Fibroblast of lung (primary cell): Measurements from ENCODE around the gene WWOX. TPM values are rescaled to one million over a fixed set of nuclear protein-coding genes. Genes with fewer than 3 reads are reported as not detected.
A peak's percentile ranks its signal among the peaks of the same experiment; 100 is the strongest.

Experiments used
- DNase-seq, 2 donors: peaks; one replicate each; pipeline versions ENCODE4 v3.0.0 to v3.0.0-alpha.2; 2010; ENCODE audit warnings: low read depth in 2 of 2
- H2AFZ ChIP-seq: 2 replicates; pipeline ENCODE4 v1.5.1; 2012; ENCODE audit warnings: low read length, control low read depth, inconsistent platforms
- H3K27ac ChIP-seq: 2 replicates; pipeline ENCODE4 v1.5.1; 2011; ENCODE audit warnings: low read length, control low read depth; ENCODE audit not compliant: insufficient read depth
- H3K27me3 ChIP-seq: 2 replicates; pipeline ENCODE4 v1.5.1; 2011; ENCODE audit warnings: mild to moderate bottlenecking, low read length; ENCODE audit not compliant: control insufficient read depth, insufficient read depth
- H3K36me3 ChIP-seq: 2 replicates; pipeline ENCODE4 v1.5.1; 2011; ENCODE audit warnings: low read length; ENCODE audit not compliant: control insufficient read depth, insufficient read depth
- H3K4me1 ChIP-seq: 2 replicates; pipeline ENCODE4 v1.5.1; 2011; ENCODE audit warnings: low read length; ENCODE audit not compliant: control insufficient read depth, insufficient read depth; ENCODE audit errors: extremely low read depth
- H3K4me2 ChIP-seq: 2 replicates; pipeline ENCODE4 v1.5.1; 2011; ENCODE audit warnings: low read length, control low read depth; ENCODE audit not compliant: insufficient read depth; ENCODE audit errors: extremely low read depth
- H3K4me3 ChIP-seq, 4 experiments: fragments of 200-600 bp in 1 of 4; sonication (generic) in 1 of 4; replicated peaks in 1 of 4; 2 replicates each; pipeline ENCODE4 v1.5.1; 2011 to 2016; ENCODE audit warnings: low read length in 4 of 4, low read depth in 3 of 4, mild to moderate bottlenecking in 3 of 4, control low read depth in 2 of 4, inconsistent platforms in 1 of 4, mixed read lengths in 1 of 4; ENCODE audit not compliant: insufficient read depth in 1 of 4; ENCODE audit errors: control extremely low read depth in 1 of 4
- H3K79me2 ChIP-seq: 2 replicates; pipeline ENCODE4 v1.5.1; 2012; ENCODE audit warnings: mild to moderate bottlenecking, low read length, inconsistent platforms; ENCODE audit not compliant: control insufficient read depth, insufficient read depth
- H3K9ac ChIP-seq: 2 replicates; pipeline ENCODE4 v1.5.1; 2011; ENCODE audit warnings: mild to moderate bottlenecking, low read length, control low read depth; ENCODE audit not compliant: insufficient read depth
- H3K9me3 ChIP-seq: 2 replicates; pipeline ENCODE4 v1.5.1; 2012; ENCODE audit warnings: low read depth, low read length; ENCODE audit not compliant: control insufficient read depth, insufficient read depth
- H4K20me1 ChIP-seq: 2 replicates; pipeline ENCODE4 v1.5.1; 2011; ENCODE audit warnings: low read length; ENCODE audit not compliant: control insufficient read depth, insufficient read depth; ENCODE audit errors: extremely low read depth
- EZH2 ChIP-seq: IDR thresholded peaks from 2 replicates; pipeline ENCODE4 v1.5.1; 2012; ENCODE audit warnings: low read length, control low read depth, mild to moderate bottlenecking; ENCODE audit errors: missing control alignments
- polyA plus RNA-seq, 2 donors: library from polyadenylated mRNA; depleted of rRNA in 1 of 2; stranded (reverse) in 1 of 2; unstranded in 1 of 2; fragments of >200 nt; gene quantifications; 2 replicates each; pipeline ENCODE4 v1.2.1, GENCODE V29; 2011 to 2012; ENCODE audit warnings: missing spikeins in 1 of 2
- total RNA-seq: library from RNA; depleted of rRNA; stranded (reverse); fragments of >200 nt; gene quantifications from 2 replicates; pipeline ENCODE4 v1.2.1, GENCODE V29; 2014
- TF ChIP-seq, protein P1 (sequence below), 2 donors: IDR thresholded peaks in 1 of 2; conservative IDR thresholded peaks in 1 of 2; 1 replicate in 1 of 2; 2 replicates in 1 of 2; pipeline ENCODE4 v1.5.1; 2011 to 2012; ENCODE audit warnings: low read length in 2 of 2, control low read depth in 1 of 2, inconsistent platforms in 1 of 2, low read depth in 1 of 2, mild to moderate bottlenecking in 1 of 2

Gene WWOX
- total and polyA plus RNA-seq, 2 donors (not counting 1 experiment from before 2014, with no cell fraction given) = 5.6 to 16.3 TPM

DNA sequence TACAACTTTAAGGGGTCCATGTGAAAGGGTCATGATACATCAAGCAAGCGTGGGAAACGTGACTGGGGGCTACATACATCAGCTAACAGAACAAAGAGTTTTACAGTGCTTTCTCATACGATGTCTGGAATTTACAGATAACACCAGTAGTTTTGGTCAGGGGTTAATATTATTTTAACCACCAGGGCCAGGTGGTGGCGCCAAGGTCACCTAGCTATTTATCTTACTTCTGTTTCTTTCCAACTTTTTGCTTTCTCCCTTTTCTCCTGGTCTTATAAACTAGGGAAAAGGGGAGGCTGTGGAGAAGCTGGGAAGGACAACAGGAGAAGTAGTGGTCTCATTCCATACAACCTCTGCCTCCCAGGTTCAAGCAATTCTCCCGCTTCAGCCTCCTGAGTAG, 39.2 kb upstream of the WWOX start:
- H4K20me1 ChIP-seq = no peaks in the 10 kb centered on the region
- H3K9me3 ChIP-seq = no peaks in the 10 kb centered on the region
- no peaks in the 10 kb centered on the region for H3K79me2 ChIP-seq
- no peak overlapping the region for H2AFZ ChIP-seq
- TF ChIP-seq EZH2 = no peak
- TF ChIP-seq, protein P1, sequence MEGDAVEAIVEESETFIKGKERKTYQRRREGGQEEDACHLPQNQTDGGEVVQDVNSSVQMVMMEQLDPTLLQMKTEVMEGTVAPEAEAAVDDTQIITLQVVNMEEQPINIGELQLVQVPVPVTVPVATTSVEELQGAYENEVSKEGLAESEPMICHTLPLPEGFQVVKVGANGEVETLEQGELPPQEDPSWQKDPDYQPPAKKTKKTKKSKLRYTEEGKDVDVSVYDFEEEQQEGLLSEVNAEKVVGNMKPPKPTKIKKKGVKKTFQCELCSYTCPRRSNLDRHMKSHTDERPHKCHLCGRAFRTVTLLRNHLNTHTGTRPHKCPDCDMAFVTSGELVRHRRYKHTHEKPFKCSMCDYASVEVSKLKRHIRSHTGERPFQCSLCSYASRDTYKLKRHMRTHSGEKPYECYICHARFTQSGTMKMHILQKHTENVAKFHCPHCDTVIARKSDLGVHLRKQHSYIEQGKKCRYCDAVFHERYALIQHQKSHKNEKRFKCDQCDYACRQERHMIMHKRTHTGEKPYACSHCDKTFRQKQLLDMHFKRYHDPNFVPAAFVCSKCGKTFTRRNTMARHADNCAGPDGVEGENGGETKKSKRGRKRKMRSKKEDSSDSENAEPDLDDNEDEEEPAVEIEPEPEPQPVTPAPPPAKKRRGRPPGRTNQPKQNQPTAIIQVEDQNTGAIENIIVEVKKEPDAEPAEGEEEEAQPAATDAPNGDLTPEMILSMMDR (conservative IDR thresholded peaks at IDR 0.05 in 1 of 2, IDR thresholded peaks at IDR 0.05 in 1 of 2; ENCODE audit: low read depth in 1 of 2, low read length in 2 of 2) = no peak
- H3K27ac ChIP-seq = no peak overlapping the region
- no peaks in the 10 kb centered on the region for H3K27me3 ChIP-seq
- no peak overlapping the region for H3K4me2 ChIP-seq
- H3K4me1 ChIP-seq = no peaks in the 10 kb centered on the region
- H3K4me3 ChIP-seq = no peak overlapping the region
- no peak for DNase-seq
- no peaks in the 10 kb centered on the region for H3K36me3 ChIP-seq
- no peak overlapping the region for H3K9ac ChIP-seq

DNA sequence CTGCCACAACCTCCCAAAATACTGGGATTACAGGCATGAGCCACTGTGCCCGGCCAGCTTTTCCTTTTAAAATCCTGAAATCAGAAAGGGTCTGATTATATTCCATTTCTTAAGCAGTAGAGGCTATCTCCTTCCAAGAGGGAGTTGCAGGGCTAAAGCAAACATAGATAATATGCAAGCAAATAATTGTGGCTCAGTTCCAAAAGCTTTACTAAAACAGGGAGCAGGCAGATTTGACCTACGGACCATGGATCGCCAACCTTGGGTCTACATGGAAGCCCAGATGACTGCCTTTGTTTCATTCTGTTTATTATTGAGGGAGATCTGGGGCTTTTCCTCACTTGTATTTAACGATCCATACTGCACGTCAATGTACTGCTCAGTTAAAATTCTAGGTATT, 38.6 kb upstream of the WWOX start:
- H3K4me2 ChIP-seq = no peak overlapping the region
- no peaks in the 10 kb centered on the region for H3K79me2 ChIP-seq
- no peaks in the 10 kb centered on the region for H3K4me1 ChIP-seq
- no peak overlapping the region for H3K4me3 ChIP-seq
- no peak overlapping the region for H2AFZ ChIP-seq
- H3K27me3 ChIP-seq = no peaks in the 10 kb centered on the region
- H3K9me3 ChIP-seq = no peaks in the 10 kb centered on the region
- H4K20me1 ChIP-seq = no peaks in the 10 kb centered on the region
- TF ChIP-seq, protein P1 (conservative IDR thresholded peaks at IDR 0.05 in 1 of 2, IDR thresholded peaks at IDR 0.05 in 1 of 2; ENCODE audit: low read depth in 1 of 2, low read length in 2 of 2) = no peak
- no peak for TF ChIP-seq EZH2
- DNase-seq = no peak
- no peaks in the 10 kb centered on the region for H3K36me3 ChIP-seq
- H3K9ac ChIP-seq = no peak overlapping the region
- H3K27ac ChIP-seq = no peak overlapping the region

DNA sequence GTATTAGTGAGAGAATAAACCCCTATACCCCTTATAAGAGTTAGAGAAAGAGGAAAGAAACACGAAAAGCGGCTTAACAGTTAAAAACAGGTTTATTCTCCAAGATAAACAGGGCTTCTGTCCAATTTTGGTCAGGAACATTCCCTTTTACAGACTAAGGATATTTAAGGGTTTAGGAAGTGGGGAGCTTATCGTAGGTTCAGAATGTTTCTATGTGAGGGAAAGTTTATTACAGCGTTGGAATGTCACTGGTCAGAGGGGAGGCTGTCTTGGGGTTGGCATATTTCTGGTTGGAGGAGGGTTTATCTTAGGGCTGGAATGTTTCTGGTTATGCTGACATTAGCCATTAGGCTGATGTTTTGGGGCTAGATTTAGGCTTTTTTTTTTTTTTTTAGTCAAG, 34.1 kb upstream of the WWOX start:
- H3K9me3 ChIP-seq = no peaks in the 10 kb centered on the region
- no peak overlapping the region for H3K27ac ChIP-seq
- H3K4me3 ChIP-seq = no peak overlapping the region
- no peaks in the 10 kb centered on the region for H3K36me3 ChIP-seq
- H2AFZ ChIP-seq = no peak overlapping the region
- H3K4me1 ChIP-seq = no peaks in the 10 kb centered on the region
- no peaks in the 10 kb centered on the region for H3K27me3 ChIP-seq
- no peaks in the 10 kb centered on the region for H4K20me1 ChIP-seq
- no peak overlapping the region for H3K4me2 ChIP-seq
- DNase-seq = peak in 1 of 2 donors; percentile 71
- no peak overlapping the region for H3K9ac ChIP-seq
- H3K79me2 ChIP-seq = no peaks in the 10 kb centered on the region
- no peak for TF ChIP-seq EZH2
- TF ChIP-seq, protein P1 (conservative IDR thresholded peaks at IDR 0.05 in 1 of 2, IDR thresholded peaks at IDR 0.05 in 1 of 2; ENCODE audit: low read depth in 1 of 2, low read length in 2 of 2) = no peak
